ENCODE data around the gene ALPK3.

The ALPK3 gene

DNA sequence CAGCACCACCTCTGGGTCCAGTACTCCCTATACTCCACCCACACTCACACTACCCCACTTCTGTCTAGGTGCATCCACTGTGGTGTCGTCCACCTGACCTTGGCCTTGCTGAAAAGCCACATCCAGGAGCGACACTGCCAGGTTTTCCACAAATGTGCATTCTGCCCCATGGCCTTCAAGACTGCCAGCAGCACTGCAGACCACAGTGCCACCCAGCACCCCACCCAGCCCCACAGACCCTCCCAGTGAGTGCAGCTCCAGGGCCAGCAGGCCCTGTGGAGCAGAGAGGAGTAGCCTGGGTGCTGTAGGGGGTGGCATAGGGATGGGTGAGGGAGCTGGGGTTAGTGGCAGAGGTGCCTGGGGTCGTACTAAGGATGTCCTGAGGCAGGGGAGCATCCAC is 19.4 kb upstream of the ALPK3 start:
- DNase-seq (ENCODE audit: low read depth), result no peak

DNA sequence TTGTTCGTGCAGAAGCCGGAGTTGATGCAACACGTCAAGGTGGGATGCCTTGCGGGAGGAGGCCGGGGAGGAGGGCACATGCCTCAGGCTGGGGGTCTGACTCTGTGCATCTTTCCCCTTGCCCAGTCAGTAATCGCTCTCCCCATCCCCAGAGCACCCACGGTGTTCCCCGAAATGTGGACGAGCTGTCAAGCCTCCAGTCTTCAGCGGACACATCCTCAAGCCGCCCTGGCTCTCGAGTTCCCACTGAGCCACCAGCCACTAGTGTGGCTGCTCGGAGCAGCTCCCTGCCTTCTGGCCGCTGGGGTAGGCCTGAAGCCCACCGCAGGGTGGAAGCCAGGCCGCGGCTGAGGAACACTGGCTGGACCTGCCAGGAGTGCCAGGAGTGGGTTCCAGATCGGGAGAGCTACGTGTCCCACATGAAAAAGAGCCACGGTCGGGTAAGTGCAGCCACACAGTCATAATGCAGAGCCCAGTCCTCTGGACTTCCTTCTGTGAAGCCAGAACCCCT is 18.7 kb upstream of the ALPK3 start:
- no peak for DNase-seq (ENCODE audit: low read depth)

DNA sequence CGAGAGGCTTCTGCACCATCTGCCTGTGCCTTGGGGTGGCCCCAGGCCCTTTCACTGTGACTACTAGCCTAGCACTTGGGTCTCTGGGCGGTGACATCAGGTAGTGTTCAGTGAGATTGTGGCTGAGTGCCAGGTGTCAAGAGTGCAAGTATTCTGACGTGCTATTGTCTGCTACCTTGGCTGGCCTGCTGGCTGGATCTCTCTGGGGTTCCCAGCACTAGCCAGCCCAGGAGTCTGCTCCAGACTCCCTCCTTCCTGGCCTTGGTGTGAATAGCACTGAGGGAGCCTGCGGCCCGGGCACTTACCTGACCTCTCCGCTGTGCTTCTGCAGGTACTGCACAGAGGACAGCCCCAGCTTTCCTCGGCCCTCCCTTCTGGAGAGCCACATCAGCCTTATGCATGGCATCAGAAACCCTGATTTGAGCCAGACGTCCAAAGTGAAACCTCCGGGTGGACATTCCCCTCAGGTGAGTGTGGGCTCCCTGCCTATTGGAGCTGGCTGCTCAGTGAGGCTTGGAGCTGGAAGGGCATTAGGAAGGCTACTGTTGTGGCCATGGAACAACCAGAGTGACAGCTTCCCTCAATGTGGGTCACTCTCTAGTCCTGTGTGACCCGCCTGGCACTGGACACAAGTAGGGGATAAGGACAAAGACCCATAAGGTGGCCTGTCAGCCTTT is 17.5 kb upstream of the ALPK3 start:
- no peak for DNase-seq (ENCODE audit: low read depth)

DNA sequence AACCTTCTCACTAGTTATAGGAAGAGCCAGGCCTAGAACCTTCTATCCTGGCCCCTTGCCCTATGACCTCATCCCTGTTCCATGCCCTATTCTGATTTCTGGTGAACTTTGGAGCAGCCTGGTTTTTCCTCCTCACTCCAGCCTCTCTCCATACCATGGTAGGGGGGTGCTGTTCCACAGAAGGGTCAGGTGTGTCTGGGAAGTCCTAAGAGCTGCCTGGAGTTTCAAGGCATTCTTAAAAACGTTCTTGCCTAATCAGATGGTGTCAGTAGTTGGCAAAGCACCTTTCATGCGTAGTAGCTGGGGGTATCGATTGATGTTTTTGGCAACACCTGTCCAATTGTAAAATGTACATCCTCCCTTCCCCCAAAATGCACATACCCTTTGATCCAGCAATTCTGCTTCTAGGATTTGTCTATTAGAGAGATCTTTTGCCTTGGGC is 16.8 kb upstream of the ALPK3 start:
- DNase-seq (ENCODE audit: low read depth), result no peak

DNA sequence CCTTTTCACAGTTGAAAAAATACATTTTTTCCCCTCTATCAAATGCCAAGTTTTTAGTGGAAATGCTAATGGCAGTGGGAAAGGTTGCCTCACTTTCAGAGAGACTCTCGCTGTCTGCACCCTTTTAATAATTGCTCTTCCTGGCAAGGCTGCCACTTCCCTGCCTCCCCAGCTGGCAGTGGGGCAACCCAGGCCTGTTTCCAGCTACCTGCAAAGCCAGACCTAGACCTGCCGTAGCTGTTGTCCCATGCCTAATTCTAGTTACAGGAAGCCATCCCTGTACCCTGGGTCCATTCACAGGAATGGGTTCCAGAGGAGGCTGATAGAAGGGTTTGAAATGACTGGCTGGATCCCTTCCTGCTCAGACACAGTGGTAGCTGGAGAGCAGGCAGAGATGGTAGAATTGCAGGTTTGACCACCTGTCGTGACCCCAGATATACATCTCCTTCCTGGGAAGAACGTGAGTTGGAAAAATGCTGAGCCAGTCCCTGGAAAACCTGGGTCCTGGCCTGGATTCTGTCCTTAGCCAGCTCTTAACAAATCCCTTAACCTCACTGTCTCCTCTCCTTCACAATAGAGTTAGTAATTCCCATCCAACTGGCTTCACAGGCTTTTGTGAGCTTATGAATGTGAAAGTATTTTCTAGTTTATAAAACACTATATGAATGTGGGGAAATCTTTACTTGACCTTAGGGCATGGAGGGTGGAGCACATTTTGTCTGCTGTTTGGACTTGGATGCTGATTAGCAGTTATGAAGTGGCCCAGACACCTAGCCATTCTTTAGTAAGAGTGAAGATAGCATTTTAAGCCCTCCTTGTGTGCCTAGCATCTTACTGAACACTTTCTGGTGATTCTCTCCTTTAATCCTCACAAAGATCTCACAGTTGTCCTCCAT is 12.9 kb upstream of the ALPK3 start:
- DNase-seq (ENCODE audit: low read depth), result no peak

DNA sequence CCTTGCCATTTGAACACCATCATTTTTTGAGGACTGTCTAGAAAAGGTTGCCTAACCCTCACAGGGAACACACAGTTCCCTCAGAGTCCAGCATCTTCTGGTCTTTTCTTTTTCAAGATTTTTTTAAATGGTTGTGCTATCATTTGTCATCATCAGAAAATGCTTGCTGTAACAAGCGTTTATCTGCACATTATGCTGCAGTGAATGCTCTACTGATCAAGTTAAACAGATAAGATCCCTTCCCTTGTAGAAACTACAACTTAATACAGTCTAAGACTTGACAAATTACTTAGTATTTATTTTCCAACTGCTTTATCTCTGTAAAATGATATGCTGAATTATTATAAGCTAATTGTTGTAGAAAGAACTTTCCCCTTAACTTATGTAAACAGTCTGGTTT is 11.9 kb upstream of the ALPK3 start:
- no peak for DNase-seq (ENCODE audit: low read depth)

DNA sequence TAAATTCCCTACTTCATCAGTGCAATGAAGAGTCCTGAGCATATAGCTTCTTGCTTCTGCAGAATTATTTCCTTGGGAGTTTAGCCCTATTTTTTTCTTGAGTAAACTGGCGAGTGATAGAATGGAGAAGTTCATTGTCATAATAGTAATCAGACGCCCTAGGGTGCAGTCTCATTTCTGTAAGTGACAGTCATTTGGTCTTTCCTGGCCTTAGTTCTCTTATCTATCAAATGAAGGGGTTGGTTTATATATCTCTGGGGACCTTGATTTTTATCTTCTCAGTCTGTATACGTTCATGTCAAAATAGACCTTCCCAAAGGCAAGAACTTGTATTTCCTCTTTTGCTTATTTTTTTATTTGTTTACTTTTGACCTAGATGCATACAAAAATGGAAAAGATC is 9.9 kb upstream of the ALPK3 start:
- DNase-seq (ENCODE audit: low read depth), result no peak

DNA sequence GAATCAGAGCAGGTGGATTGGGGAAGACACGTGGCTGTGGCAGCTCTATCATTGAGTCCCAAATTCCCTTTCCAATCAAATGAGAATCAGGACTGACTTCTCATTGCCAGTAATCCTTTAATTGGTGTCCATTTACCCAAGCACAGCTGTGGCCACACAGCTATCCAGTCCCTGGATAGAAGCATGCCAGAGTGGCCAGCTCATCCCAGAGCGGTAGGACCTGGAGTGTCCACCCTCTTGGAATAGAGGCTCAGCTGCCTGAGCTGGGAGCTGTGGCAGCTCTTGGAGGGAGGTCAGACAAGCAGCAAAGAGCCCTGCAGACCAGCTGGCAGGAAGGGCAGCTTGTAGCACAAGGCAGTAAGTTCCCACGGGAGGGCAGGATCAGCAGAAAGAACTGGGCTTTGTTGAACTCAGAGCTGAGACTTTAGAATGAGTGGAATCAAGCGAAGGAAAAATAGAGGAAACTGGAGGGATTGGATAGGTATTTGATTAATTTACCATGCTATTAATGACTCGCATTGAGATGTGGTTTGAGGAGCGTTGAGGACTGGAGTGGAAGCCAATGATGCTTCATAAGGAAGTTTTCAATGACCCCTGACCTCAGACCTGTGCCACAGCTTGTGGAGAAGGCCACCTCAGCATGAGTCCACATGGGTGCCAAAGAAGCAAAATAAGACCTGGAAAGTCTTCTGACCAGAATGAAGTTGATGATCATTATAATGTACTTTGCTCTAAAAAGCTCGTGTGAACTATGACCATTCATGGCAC is 6.9 kb upstream of the ALPK3 start:
- DNase-seq (ENCODE audit: low read depth), result no peak

DNA sequence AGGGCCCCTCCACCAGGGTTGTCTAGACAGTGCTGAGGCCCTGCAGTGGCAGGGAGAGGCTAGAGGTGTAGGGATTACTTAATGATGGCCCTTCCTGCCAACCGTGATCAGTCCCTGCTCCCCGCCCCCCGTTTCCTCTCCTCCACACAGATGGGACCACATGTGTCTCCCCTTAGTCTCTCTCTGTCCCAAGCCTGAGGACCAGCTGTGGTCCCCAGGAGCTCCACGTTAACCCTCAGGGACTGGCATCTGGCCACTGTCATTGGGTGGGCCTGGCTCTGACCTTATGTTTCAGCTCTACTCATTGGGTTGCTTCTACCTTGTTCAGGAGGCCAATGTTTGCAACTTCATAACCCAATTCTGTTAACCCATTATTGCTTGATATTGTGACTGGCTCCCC is 6.0 kb upstream of the ALPK3 start:
- DNase-seq (ENCODE audit: low read depth), result no peak

DNA sequence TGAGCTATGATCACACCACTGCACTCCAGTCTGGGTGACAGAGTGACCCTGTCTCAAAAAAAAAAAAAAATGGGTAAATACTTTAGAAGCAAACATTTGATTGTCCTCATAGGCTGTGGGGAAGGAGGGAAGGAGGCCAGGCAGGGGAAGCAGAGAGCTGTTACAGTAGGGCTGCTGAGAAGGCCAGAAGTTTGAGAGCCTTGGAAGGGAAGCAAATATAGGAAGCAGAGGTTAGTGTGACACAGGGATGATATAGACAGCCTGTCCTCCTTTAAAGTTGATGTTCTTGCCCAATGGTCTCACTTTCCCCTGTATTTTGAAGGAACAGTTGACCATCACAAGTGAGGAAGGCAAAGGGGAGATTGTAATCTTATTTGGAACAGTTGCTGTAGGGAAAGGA is 5.3 kb upstream of the ALPK3 start:
- no peak for DNase-seq (ENCODE audit: low read depth)

DNA sequence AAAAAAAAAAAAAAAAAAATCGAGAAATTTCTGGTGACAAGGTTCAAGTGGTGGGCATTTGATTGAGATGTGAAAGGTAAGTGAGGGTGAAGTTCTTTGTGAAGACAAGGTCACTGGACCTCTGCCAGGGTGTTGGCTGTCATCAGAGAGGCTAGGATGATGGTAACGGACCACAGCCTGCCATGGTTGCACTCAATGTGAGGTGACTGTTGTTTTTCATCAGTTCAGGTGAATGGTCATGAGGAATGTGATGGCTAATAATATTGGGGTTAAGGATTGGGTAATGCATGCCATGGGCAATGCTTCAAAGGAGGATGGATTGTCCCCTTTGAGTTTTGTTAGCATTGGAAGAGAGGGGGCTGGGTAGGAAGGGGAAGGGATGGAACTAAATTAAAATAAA is 4.3 kb upstream of the ALPK3 start:
- DNase-seq (ENCODE audit: low read depth), result no peak

DNA sequence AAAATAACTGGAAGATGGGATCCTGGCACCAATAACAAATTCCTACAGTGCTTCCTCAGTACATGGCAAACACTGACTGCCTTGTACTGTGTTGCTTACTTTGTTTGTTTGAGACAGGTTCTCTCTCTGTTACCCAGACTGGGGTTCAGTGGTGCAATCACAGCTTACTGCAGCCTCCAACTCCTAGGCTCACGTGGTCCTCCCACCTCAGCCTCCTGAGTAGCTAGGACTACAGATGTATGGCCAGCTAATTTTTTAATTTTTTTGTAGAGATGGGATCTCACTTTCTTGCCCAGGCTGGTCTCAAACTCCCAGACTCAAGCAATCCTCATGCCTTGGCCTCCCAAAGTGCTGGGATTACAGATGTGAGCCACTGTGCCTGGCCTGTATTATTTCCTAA is 3.7 kb upstream of the ALPK3 start:
- no peak for DNase-seq (ENCODE audit: low read depth)

DNA sequence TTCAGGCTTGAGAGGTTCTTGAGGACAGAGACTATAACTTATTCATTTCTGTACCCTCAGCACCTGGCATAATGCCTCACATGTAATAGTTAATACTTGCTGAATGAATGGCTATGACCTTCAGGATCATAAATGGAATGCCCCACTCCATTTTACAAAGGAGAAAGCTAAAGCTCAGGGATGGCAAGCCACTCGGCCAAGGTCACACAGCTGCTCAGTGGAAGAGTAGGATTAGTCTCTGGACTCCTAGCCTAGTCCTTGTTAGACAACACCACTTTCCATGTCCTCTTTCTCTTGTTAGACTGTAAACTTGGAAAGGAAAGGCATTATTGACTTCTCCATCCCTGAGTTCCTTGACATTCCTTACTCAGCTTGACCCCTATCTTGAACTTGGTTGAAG is 3.2 kb upstream of the ALPK3 start:
- no peak for DNase-seq (ENCODE audit: low read depth)

DNA sequence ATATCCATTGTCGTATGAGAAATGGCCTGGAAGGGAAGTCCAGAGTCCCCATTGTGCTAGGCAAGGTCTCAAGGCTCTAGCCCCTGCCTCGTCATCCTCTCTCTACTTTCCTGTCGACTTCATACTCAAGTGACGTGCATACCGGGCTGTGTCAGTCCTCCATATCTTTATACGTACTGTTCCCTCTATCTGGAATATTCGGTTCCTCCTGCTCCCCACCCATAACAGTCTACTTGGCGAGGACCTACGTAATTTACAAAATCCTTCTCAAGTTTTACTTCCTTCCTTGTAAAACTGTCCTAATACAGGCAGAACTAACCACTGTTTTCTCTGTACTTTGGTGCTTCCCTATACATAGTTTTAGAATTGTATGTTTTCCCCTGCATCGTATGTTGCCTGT is 2.2 kb upstream of the ALPK3 start:
- no peak for DNase-seq (ENCODE audit: low read depth)

DNA sequence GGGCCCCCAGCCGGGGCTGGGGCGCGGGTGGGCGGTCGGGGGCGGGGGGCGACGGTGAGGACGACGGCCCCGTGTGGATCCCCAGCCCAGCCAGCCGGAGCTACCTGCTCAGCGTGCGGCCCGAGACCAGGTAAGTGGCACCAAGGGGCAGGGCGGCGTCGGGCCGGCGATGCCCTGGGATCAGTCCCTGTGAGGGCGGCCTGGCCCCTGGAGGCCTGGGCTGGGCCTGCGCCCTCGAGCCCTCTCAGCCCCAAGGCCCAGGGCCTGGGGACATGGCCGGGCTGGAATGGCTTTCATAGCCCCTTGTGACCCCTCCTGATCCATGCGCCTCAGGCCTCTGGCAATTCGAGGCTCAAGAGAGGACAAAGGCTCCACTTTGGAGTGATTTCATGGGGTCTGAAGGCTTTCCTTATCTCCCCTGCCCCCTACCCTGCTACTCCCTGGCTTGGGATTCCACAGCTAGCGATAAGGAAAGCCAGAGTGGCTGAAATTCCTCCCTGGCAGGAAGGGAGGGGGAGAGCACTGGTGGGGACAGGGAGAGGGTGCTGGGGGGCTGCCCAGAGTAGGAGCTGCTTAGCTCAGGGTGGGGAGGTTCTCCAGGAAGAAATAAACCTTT is 418 bp downstream of the ALPK3 start:
- DNase-seq (ENCODE audit: low read depth), result no peak

DNA sequence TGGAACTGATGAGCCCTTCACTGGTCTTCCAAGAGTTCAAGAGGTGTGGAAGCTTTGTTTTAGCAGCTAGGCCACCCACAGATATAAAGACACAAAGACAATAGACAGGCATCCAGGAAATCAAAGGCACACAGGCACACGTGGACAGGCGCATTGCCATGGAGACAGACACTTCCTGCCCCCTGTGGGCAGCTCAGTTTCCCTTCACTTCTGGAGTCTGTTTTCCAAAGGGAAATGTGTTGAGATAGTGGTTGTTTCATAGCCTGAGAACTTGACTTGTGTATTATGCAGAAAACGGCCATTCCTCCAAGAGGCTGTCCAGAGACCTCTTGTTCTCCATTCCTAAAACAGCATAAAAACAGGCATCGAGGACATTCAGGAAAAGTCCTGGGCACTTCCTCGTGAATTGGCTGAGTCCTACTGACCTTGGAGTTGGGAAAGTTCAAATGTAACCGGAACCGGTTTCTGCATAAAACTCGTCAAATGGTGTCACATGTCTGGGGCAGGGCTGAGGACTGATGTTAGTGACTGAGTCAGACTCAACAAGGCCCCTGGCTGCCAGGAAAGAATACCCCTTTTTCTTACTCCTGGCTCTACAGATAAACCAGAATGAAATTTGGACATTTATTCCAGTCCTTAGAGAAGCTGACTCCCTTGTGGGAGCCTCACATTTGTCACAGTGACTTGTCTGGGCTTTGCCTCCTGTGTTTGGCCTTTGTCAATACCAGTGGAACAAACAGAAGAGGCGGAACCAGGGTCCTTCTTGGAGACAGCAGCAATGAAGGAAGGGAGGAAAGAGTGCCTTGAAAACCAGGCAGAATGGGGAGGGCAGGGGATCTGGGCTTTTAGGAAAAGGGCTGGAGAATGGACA is 1.3 kb downstream of the ALPK3 start:
- no peak for DNase-seq (ENCODE audit: low read depth)

DNA sequence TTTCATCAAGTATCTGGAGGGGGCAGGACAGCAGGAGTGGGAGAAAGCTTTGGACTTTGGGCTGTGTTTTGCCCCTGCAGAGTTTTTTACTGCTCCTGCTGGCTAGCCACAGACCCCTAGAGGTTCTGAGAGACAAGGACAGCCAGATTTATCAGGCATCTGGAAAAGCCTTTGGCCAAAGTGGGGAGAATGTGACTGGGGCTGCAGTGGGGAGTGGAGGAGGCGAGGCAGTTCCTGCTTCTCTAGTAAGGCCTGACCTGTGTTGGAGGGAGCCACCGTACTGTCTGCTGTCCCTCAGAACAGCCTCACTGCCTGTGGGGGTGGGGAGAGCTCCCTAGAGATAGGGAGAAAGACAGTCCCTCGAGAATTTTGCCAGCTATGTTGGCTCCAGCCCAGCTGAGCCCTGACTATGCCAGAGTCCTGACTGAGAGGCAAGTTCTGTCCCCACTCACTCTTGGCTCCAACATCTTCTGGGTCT is 2.2 kb downstream of the ALPK3 start:
- no peak for DNase-seq (ENCODE audit: low read depth)

DNA sequence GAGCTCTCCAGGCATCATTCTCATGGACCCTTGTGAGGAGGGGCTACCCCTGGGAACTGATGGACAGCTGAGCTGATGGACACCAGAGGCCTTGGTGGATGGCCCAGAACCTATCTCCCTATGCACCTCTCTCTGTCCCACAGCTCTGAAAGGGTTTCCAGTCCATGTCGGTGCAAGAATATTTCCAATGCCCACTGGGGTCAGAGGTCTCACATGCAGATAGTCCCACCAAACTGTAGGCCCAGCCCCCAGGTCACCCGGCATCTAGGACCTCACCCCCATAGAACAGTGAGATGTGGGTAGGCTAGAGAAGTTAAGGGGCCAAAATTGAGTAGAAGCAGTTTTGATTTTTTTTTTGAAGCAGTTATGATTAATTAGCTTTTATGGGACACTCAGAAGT is 2.6 kb downstream of the ALPK3 start:
- DNase-seq (ENCODE audit: low read depth), result no peak

DNA sequence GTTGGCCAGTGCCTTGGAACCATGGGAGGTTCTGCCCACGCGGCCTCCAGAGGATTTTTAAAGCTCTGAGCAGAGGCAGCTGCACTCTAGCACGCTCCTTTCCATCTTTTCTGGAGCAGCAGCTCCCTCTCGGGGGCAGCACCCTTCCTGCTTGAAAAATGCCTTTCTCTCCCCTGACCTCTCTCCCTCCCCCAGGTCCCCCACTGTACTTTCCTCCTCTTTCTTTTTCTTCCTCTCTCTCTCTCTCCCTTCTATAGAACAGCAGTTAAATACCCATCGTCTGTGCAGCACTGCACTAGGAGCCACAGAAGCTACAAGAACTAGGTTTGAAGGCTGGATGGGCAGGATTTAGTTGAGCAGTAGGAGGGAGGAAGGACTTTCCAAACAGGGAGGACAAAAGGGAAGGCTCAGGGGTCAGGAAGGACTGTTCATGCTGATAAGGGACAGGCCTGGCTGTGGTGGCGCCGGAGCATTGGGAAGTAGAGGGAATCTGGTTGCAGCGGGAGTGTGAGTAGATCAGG is 4.4 kb downstream of the ALPK3 start:
- DNase-seq (ENCODE audit: low read depth), result no peak

DNA sequence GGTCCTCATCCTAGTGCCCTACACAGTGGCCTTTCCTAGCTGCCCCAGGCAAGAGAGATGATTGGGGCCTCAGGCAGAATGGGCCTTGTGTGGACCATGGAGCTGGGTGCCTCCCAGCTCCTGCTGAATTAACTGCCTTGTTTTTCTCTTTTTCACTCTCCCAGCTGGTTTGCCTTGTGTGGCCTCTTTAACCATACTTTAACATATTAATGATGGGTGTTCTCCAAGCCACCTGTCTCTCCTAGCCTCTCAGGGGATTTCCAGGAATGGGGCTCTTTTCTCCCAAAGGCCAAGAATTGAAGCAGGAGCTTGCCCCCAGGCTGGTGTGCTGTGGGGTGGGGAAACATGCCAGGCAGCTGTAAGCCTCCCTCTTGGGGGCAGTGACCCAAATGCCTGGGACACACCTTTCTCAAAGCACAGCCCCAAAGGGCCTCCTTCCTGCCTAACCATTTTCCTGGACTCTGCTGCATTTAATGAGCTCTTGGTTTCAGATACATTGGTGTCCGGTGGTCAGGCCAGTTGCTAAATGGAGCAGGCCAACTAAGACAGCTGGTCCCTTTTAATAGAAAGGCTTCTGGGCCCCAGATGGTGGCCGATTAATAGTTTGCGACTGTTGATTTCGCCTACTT is 5.6 kb downstream of the ALPK3 start:
- no peak for DNase-seq (ENCODE audit: low read depth)
